ENCODE data around the gene WDR20. TPM values are rescaled to one million over a fixed set of nuclear protein-coding genes. Genes with fewer than 3 reads are reported as not detected.
"Not testable (repeated sequence)": the region's sequence is repeated elsewhere in the genome, so short reads cannot be mapped to it uniquely, and the experiment has no call there.

The WDR20 gene
- polyA plus RNA-seq, 1 donor = 30.3 TPM

GRCh38 chr14:102170061-102170460 is 30.4 kb downstream of the WDR20 start:
- no peak for DNase-seq

DNA sequence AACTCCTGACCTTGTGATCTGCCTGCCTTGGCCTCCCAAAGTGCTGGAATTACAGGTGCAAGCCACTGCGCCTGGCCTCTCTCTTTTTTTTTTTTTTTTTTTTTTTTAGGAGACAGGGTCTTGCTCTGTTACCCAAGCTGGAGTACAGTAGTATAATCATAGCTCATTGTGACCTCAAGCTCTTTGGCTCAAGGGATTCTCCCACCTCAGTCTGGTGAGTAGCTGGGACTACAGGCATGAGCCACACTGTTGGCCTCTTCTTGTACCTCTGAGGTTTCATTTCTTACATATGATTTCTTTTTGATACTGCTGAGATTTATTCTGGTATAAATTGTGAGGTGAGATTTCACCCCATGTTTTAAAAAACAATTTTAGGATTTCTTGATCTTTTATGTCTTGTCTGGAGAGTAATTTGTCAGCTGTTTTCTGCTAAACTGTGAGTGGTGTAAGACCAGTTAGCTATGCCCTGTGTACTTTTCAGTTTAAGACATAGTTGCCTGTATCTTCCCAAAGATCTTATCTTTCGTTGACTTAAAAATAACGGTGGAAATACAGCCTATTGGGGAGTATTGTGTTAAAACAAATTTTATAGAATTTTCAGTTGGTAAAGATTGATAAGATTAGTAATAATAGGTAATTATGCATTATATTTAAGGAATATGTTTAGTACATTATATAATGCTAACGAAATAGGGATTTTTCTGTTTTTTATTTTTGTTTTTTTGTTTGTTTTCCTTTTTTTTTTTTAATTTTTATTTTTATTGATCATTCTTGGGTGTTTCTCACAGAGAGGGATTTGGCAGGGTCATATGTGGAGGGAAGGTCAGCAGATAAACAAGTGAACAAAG is 31.7 kb downstream of the WDR20 start:
- no peak for DNase-seq

DNA sequence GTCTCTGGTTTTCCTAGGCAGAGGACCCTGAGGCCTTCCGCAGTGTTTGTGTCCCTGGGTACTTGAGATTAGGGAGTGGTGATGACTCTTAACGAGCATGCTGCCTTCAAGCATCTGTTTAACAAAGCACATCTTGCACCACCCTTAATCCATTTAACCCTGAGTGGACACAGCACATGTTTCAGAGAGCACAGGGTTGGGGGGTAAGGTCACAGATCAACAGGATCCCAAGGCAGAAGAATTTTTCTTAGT is 32.2 kb downstream of the WDR20 start:
- not testable (repeated sequence) for DNase-seq

DNA sequence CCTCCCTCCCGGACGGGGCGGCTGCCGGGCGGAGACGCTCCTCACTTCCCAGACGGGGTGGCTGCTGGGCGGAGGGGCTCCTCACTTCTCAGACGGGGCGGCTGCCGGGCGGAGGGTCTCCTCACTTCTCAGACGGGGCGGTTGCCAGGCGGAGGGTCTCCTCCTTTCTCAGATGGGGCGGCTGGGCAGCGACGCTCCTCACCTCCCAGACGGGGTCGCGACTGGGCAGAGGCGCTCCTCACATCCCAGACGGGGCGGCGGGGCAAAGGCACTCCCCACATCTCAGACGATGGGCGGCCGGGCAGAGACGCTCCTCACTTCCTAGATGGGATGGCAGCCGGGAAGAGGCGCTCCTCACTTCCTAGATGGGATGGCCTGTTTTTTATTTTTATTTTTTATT is 33.0 kb downstream of the WDR20 start:
- not testable (repeated sequence) for DNase-seq

DNA sequence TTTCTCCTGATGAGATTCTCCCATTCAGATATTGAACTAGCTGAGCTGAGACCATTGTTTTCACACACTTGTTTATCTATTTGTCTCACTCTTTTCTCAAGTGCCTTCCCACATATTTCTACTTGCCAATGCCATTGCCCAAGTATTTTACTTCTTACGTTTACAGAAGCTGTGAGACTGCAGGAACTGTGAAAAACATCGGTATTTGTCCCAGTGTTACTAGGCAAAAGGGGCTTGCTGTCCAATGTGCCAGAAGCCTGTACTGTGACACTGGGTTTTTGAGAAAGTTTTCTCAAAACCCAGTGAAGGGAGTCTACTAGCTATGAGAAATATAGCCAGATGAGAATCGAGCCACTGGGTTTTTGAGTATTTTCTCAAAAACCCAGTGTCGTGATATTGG is 37.5 kb downstream of the WDR20 start:
- no peak for DNase-seq

DNA sequence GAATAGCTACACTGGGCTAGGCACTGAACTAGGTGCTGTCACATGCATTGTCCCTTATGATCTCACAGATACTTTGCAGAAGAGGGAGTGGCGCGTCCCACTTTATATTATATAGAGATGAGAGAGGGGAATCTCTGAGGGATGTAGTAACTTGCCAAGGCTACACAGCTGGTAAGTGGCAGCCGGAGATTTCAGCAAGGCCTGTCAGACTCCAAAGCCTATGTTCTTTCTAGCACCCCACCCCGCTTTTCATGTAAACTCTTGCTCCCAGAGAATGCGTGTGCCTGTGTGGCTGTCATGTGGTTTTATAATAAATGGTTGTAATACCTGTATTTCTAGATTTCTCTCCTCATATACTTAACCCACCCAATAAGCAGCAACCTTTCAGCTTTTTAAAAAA is 39.1 kb downstream of the WDR20 start:
- no peak for DNase-seq

DNA sequence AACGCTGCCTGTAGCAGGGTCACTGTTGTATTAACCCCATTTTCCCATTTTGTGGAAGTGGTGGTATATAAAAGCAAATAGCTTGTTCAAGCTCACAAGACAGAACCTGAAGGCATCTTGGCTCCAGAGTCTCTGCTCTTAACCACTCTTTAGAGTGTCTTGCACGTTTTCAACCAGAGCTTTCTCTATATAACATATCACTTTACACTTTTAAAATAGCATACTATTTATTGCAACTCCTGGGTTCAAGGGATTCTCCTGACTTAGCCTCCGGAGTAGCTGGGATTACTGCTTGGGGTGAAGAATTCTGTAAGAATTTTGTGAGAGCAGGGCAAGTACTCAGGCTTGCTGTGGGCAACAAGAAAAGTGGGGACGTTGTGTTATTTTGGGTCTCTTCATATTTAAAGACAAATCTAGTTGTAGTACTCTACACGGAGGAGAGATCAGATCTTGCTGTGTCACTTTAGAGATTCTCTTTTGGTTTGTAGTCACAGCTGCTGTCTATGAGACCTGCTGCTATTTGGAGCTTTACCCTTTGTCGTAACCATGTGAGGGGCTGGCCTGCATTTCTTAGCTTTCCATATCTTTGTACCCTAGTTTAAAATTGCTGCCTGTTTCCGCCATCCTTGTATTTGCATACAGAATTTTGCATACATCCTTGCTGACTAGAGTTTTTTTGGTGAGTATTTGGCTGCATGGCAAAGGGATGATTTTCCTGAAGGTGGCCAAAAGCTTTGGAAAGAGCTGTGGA is 40.7 kb downstream of the WDR20 start:
- no peak for DNase-seq

DNA sequence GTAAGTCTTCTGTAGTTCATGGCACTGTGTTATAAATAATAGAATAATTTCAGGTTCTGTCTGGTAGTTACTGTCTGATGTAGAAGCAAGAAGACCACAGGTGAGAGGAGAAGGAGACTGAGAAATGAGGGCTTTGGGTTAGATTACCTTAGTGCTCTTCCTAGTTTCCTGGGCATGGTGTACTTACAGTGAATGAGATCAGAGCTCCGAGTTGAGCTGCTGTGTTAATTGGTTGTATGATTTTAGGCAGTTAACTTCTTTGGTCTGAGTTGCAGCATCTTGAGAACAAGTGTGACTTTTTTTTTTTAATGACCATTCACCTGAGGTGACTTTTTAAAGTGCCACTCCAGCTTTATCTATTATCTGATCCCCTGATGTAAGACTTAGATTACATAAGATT is 41.5 kb downstream of the WDR20 start:
- no peak for DNase-seq

DNA sequence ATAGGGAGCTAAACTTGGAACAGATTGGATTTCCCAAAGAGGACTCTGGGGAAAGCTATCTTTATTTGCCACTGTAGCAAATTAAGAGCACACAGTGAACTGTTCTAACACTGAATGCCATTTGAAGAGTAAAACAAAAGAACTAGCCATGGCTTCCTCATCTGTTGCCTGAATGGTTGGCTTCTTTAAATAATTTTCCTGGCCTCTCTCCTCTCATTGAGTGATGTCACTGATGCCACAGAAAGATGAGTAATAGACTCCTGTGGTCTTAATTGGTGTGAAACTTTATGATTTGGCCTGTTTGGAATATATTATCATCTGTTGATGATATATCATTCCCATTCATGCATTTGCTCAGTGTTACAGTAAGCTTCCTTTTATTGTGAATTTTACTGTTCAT is 42.5 kb downstream of the WDR20 start:
- DNase-seq = no peak

DNA sequence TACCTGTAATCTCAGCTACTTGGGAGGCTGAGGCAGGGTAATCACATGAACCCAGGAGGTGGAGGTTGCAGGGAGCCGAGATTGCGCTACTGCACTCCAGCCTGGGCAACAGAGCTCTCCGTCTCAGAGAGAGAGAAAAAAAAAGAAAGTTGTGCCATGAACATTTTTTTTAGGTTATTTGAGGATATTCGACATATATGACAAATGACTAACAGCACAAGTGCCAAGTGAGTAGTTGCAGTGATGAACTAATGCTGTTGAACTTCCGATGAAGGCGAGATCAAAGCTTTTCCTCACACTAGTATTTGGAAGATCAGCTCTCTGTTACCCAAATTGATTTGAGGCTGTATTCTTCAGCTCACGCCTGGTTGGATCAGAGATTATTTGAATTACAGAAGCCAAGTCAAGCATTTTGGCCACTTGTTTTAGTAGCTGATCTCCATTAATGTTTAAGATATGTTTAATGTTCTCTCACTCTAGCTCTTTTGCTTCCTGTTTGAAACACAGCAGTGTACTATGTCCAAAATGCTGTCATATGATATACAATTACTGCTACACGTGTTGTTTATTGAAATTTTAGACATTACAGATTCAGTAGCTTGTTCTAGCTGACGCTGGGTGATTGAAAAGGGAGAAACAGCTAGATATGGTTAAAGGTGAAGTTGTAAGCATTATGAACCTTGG is 43.4 kb downstream of the WDR20 start:
- no peak for DNase-seq

GRCh38 chr14:102183886-102184285 is 44.2 kb downstream of the WDR20 start:
- no peak for DNase-seq

DNA sequence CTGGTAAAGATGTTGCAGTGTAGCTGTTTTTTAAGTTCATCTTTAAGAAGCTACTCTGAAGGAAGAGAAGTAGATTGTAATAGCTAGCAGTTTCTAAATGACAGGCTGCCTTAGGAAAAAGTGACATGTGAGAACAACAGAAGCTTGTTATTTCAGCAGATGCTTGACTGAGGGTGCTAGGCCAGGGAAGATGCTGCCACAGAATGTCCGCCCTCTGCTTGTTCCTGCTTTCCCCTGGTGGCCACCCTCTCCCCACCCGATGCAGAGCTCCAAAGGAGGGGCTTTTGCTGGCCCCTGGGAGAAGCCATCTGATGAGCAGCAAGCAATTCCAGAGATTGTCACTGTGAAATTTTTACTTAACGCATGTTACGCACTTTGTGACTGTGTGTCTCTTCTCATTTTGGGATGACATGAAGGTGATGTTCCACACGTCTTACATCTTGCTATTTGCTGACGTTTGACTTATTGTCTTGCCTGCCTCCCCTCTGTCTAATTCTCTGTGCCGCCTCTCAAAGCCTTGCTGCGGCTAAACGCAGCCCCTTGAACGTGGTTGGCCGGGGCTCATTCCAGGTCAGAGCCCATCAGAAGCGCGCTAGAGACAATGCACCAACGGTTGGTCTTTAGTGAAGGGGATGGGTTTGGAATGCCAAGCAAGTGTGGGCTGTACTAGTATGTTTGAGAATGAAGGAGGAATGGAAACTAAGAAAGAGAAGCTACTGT is 44.8 kb downstream of the WDR20 start:
- no peak for DNase-seq

GRCh38 chr14:102185360-102185759 is 45.7 kb downstream of the WDR20 start:
- DNase-seq = no peak

- no peak for DNase-seq
Observed at GRCh38 chr14:102187044-102187443, 47.3 kb downstream of the WDR20 start.

GRCh38 chr14:102187568-102188001 is 47.9 kb downstream of the WDR20 start:
- no peak for DNase-seq

DNA sequence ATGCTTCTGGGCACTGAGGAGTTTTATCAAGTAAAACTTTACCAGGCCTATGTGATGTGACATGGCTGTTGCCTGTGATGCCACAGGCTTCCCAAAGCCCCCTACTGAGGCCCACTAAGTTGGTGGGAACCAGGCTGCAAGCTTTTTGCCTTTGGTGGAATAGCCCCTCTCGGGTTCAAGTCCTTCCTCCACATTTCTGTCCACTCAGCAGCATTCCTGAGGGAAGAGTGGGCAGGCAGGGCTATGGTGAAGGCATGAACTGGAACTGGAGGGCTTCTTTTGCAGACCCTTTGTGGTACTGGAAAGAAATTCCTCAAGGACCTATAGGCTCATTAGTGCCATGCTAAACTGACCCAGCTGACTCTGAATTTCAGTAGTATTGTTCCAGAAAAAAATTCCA is 48.5 kb downstream of the WDR20 start:
- DNase-seq = no peak

DNA sequence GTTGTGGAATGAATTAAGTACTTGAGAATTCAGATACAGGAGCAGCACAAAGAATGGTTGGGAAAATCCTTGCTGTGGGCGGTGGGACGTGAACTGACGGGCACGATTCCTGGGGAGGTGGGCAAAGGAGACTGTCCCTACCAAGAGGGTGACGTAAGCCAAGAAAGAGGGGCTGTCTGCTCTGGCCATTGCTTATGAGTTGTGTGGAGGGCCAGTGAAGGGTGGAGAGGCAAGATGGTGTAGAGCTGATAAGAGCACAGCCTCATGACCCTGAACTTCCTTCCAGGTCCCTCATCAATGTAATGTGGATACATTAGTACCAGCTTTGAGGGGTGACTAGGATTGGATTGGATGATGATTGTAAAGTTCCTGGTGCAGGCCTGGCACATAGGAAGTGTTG is 50.2 kb downstream of the WDR20 start:
- DNase-seq = no peak

DNA sequence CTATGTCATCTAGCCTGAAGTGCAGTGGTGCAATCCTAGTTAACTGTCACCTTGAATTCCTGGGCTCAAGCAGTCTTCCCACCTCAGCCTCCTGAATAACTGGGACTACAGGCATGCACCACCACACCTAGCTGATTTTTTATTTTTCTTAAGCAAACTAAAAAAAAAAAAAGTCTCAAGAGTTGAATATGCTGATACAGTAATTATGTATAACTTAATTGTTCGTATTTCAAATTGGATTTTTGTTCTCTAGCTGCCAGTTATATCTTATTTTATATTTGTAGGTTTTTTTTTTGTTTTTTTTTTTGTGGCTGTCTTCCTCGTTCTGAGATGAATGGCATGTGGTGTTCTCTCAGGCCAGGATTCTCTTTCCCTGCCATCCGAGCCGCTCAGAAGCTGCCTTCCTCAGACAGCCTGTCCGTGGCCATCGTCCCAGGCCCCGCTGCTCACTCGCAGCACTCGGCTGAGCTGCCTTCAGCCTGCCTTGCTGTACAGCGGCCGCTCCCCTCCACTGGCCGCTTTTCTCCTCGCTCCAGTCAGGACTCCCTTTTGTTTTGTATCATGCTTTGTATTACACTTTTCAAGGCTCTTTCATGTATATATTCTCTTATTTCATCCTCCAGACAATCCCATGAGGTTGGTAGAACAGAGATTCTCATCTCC is 53.3 kb downstream of the WDR20 start:
- DNase-seq = no peak

DNA sequence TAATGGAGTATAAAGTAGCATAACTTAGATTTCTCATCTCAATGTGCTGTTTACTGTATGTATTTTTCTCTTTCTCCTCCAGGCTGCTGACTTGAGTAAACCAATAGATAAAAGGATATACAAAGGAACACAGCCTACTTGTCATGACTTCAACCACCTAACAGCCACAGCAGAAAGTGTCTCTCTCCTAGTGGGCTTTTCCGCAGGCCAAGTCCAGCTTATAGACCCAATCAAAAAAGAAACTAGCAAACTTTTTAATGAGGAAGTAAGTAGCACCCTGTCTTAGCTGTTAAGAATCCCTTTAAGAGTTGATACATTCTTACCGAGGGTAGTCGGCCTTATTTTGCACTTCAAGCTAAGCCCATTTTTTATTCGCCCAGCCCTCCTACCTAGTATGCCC is 55.2 kb downstream of the WDR20 start:
- no peak for DNase-seq

DNA sequence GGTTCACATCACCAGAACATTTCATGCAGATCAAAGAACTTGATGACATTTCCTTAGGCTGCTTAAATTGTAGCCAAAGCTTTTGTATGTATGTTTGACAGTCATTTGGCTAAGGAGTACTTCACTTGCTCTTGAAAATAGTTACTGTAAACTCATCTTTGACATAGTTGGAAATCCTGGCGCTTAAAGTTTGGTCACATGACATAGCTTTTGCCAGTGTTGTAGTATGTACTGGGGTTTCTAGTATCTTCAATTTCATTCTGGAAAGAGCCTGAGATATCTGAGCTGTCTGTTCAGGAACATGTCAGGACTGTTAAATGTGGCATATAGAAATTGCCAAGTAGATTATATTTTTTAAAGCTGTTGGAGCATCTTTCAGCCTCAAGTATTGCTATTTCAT is 55.7 kb downstream of the WDR20 start:
- DNase-seq = no peak

GRCh38 chr14:102196039-102196901 is 56.6 kb downstream of the WDR20 start:
- no peak for DNase-seq
